GM19025 (cell line): ENCODE data around the gene GBE1.
"Not testable (repeated sequence)": the region's sequence is repeated elsewhere in the genome, so short reads cannot be mapped to it uniquely, and the experiment has no call there.

Experiments used
- ATAC-seq: cut with Tn5 transposase; IDR thresholded peaks from one replicate; pipeline ENCODE4 v1.9.1; 2021; ENCODE audit warnings: mild to moderate bottlenecking, low read depth, moderate library complexity; ENCODE audit not compliant: unreplicated experiment

The GBE1 gene

DNA sequence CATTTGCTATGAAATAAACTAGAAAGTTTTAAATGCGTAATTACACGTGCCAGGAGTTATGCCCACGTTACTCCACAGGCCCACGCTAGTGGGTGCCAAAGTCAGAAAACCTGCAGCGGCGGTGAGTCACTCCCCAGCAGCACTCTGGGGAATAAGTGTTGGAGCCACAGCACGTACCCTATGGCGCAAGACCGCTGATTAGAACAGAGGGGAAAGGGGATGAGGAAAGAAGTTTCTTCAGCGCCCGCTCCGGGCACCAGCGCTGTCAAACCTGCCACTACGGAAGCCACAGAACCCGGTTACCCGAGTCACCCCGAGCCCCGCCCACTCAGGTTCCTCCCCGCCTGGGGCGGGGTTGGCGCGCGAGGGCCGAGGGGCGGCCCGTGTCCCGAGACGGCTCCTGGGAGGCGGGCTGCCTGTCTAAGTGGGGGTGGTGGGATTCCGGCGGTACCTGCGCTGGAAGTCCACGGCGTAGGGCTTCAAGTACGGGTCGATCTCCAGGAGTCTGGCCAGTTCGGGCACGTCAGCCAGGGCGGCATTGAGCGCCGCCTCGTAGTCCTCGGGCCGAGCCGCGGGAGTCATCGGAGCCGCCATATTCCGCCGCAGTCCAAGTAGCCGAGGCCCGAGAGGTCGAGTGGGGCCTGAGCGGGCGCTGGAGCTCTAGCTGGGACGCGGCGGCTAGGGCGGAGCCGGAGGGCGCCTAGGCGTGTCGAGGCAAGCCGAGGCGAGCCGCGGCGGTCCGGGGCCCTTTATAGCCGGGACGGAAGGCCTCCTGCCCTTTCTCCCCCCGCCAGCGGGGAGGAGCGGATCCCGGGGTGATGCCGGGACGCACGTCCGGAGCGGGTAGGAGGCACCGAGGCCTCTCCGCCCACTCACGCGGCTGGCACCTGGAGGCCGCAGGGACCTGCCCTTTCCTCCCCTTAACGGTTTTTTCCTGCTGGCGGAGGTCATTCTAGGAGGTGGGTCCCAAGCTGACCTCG, at the start of gene GBE1:
GBE1 (minus strand) TSS at position 722 of the 980 bp plus-strand sequence; CDS start at position 594, 128 bp downstream.
- peak; percentile 82 for ATAC-seq

DNA sequence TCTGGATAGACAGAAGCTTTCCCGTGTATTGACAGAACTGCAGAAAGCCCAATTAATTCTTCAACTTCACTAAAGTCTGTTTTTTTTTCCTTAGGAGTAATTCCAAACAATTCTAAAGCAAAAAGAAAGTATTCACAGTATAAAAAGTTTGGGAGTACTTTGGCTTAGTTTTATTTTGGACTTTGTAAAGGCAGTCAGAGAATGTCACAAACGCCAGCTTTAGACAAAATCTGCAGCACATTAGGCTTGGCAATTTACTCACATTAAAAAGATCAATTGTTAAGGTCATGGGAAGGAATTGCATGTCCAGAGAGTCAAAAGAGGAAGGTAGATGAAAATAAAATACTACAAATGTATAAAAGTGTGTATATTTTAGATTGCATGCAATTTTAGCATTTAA, 47.5 kb upstream of the GBE1 start:
- ATAC-seq, result no peak

DNA sequence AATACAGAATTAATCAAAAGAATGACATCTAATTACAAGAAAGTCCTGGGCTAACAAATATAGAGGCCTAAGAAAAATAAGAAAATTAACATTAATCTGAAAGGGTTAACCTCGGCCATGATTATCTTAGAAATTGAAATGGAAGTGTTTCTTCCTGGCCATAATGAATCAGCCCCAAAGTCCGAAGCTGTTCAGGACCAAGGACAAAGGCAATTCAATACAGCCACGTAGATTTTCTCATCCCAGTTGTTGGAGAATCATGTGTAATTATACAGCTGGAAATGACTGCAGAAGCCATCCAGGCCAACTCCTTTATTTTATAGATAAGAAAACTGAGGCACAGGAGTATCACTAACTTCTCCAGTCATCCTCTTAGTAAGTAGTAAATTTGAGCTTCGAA, 38.0 kb upstream of the GBE1 start:
- no peak for ATAC-seq

DNA sequence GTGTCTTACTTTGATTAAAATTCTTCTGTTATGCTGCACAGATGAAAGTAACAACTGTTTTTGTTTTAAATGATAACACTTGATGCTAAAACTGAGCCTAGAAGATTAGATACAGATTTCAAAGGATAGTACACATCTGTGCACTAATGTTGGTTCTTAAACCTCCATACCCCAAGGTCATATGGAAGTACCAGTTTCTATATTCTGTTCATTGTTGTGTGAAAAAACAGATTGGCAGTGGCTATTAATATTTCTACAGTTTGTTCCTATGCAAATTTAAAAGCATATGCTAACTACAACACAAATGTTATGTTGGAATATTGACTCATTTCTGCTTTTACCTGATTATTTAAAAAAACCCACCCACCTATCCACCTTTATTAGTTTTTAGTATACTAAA, 32.0 kb upstream of the GBE1 start:
- no peak for ATAC-seq

DNA sequence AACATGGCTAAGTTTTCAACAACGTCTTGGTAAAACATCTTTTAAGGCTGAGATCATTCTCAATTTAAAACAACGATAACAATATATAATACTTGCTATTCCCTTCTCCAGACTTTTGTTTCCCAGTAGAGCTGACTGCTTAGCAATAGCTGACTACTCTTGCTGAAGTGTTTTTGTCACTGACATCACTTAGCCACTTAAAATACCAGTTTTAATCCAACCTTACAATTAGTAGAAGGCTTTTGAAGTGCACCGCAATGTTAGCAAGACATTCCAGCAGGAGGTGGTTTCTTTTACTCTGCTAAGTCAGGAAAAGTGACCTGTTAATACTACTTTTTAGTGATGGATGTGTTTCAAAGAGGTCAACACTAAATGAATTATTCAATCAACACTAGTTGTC, 28.7 kb upstream of the GBE1 start:
- ATAC-seq, result no peak

DNA sequence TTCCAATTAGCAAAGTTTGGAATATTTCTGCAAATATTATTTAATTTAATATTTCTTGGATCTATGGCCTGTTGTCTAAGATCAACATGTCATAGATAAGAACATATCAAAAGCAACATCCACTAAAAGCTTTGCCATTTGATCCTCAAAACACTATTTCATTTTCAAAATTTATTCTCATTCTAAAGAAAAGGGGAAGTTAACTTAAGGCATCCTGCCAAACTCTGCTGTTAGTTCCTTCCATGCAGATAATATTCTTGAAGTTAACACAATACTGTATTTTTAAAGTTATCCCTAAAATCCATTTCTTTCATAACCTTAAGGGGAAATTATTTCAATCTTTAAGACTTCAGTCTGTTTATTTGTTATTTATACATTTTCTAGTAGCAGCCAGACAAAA, 28.2 kb upstream of the GBE1 start:
- ATAC-seq, result no peak

DNA sequence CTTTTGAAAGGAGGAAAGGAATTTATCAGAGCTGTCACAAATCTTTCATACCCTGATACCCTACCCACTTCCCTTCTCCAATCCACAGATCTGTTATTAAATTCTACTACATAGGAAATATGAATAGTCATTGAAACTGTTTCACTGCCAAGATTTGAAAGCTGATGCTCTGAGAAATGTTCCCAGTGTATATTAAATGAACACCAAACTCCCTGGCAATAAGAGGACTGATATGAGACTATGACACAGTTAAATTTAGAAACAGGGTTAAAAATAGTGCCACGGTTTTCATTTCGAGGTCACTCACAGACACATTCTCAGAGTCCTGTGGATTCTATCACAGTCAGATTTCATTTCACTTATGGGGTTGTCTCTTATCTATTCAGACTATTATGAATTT, 27.2 kb upstream of the GBE1 start:
- ATAC-seq, result peak; percentile 51

DNA sequence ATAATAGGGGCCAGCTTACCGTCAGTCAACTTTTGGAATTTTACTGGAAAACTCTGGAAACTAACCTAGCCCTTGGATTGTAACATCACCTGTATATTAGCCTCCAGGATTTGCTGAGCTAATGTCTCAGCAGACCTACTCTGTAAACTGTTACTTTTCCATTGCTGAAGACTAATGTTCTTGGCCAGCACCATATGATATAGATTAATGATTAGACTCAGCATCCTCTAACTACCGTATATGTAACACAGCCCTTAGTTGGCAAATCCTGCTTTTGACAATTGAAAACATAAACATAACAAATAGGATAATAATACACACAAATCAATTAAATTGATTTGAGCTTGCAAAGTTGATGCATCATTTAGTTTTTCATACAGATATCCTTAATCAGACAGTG, 26.6 kb upstream of the GBE1 start:
- no peak for ATAC-seq

DNA sequence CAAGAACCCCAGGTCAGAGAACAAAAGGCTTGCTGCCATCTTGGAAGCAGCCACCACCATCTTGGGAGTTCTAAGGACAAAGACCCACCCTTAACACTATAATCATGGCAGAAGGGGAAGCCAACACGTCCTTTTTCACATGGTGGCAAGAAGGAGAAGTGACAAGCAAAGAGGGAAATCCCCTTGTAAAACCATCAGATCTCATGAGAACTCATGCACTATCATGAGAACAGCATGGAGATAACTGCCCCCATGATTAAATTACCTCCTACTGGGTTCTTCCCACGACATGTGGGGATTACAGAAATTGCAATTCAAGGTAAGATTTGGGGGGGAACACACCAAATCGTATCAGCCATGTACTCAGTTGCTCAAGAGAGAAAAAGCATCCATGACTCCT, 21.1 kb upstream of the GBE1 start:
- ATAC-seq, result no peak

DNA sequence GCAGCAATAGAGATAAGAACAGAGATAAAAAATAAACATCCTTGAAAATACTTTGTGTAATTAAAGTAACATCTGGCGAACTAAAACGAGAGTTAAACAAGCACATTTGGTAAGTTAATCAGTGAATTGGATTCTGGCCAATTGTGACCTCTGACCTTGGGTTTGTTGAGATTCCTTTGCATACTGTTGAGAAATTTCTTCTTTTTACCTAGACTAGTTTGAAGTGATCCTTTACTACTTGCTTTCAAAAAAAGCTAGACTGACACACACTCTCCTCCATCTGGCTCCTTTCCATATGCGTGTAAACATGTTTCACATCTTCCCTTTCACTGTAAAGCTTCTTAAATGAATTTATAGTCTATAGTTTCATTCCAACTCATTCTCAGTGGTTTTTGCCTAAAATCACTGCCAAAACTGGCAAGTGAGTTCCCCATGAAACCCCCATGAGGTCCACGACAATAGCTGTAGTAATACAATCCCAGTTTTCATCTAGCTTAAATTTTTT, 17.3 kb upstream of the GBE1 start:
- no peak for ATAC-seq

DNA sequence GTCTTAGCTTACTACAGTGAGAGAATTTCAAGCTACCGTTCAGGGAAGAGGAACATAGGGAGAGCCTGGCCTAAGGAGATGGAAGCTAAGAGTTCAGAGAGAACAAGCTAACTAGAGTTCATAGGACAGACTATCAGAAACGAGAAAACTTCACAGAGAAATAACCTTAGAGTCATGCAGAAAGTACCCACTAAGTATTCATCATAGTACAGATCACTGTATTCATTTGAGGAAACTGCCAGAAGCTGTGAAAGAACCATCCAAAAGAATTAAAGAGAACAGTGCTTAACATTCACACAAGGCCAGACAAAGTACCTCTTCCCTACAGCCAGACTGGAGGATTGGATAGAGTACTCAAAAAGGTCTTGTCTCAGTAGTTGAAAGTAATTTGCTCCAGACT, 15.2 kb upstream of the GBE1 start:
- ATAC-seq, result no peak

DNA sequence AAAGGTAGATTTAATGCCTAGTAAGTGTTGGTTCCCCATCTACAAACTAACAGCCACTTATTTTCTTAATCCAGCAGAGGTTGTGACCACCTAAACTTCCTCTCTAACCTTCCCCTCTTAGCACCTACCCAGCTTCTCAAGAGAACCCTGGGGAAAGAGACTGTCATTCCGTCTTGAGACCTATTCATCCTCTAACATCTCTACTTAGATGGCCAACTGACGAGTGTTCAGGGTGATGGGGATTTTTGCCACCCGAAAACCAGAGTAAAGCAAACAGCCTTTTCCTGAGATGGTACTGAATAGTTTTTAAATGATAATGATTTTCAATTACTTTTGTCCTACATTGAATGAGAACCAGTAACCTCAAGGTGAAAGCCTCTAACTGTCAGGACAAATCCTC, 9.3 kb upstream of the GBE1 start:
- no peak for ATAC-seq

DNA sequence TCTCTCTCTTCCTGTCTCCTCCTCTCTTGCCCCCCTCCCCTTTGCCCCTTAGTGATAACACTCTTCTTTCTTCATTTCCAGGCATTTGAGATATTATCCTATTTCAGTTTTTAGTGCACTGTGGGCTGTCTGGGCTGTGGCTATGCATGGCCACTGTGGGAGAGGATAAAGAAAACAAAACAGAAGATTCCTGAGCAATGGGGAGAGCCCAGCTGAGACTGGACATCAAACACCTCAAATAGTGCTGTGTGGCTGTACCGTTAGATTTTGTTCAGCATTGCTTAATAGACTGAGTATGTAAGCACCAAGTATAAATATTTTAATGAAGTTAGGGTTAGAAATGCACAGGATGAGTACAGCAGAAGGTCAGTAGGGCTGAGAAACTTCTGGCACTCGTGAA, 7.9 kb upstream of the GBE1 start:
- no peak for ATAC-seq

DNA sequence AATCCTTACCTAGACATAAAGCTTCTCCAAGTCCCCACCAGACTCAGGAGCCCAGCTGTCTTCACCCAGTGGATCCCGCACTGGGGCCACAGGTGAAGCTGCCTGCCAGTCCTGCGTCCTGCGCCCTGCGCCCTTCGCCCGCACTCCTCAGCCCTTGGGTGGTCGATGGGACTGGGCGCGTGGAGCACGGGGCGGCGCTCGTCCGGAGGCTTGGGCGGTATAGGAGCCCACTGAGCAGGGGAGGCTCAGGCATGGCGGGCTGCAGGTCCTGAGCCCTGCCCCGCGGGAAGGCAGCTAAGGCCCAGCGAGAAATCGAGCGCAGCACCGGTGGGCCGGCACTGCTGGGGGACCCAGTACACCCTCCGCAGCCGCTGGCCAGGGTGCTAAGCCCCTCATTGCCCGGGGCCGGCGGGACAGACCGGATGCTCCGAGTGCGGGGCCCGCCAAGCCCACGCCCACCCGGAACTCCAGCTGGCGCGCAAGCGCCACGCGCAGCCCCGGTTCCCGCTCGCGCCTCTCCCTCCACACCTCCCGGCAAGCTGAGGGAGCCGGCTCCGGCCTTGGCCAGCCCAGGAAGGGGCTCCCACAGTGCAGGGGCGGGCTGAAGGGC, 5.9 kb upstream of the GBE1 start:
- not testable (repeated sequence) for ATAC-seq

DNA sequence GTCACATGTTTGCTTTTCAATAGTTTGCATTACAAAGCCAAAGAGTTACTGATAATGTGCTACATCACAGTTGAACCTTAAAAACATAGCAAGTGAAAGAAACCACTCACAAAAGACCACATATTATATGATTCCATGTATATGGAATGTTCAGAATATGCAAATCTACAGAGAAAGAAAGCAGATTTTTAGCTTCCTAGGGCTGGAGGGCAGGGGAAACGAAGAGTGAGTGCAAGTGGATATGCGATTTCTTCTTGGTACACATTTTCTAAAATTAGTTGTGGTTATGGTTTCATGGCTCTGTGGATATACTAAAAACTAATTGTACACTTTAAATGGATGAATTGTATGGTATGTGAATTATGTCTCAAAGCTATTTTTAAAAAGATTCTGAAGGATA, 4.0 kb upstream of the GBE1 start:
- no peak for ATAC-seq

DNA sequence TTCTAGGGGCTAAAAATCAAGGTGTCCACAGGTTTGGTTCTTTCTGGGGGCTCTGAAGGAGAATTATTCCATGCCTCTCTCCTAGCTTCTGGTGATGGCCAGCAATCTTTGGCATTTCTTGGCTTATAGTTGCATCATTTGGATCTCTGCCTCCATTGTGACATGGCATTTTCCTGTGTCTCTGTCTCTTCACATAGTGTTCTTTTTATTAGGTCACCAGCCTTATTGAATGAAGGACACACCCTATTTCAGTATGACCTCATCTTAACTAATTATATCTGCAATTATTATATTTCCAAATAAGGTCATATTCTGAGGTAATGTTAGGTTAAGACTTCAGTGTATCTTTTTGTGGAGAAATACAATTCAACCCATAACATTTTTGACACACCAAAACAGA, 3.2 kb upstream of the GBE1 start:
- ATAC-seq, result no peak

DNA sequence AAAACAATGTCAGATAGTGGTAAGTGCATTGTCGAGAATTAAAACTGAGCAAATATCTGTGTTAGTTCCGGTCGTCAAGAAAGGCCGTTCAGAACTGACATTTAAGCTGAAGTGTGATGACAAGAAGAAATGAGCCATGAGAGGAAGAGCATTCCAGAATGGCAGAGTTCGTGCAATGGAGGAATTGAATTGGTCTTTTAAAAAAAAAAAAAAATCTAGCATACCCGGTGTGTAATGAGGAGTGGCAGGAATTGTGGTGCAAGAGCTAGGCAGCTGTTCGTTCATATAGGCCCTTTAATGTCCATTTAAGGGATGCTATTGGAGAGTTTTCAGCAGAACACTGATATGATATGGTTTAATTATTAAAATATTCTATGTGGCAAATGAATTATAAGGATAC, 2.6 kb upstream of the GBE1 start:
- ATAC-seq, result no peak

DNA sequence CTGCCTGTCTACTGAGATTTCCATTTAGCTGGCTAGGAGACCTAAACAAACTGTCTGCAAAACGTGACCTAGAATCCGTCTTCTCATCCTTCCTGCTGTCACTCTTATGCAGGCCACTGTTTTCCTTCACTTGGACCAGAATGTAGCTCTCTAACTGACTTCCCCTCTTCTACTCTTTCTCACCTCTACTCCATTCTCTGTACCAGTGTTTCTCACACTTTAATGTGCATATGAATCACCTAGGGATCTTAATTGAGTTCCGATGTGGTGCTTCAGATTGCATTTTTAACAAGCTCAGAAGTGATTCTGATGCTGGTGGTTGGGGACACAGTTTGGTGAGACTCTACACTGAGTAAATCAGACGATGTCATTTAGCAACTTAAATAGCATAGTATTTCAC, 1.6 kb upstream of the GBE1 start:
- no peak for ATAC-seq

DNA sequence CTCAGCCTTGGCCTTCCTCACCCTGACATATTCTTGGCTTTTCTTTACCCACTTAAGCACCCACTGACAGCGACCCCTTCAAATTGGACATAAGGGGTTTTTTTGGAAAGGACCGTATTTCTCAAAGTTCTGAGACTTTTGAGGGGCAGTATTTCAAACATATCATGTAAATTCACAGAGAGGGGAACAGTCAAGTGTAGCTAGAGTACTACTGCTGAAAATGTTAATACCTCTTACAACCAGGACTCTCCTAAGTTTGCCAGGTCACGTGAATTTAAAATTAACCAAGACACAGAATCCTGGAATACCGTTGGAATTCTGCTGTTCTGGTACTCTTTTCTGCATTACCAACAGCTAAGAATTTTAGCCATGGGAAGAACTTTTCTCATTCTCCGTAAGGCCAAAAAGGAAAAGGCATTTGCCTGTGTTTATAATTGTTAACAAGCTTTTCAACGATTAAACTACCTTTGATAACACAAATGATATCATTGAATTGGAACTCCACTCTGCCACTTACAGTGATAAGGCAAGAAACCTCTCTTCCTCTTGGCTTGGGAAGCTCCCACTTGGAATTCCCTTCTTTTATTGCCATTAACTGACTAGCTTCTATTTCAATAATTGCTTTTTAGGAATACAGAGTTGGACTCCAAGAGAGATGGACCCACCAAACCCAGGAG, 597 bp upstream of the GBE1 start:
- ATAC-seq, result no peak

DNA sequence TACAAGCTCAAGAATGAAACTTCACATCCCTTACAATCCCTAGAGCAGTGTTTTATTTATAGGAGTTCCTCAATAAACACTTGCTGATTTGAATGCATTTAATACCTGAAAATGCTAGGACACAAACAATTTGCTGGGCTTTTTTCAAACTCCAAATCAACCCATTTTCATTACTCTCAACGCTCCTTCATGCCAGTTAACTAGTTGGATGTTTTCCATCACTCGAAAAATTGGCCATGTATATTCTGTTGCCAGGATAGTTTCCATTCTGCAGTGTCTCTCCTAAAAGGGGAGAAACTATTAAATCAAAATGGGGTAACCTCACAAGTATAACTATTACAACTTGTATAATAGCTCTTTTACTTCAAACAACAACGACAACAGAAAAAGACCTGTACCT, 1.2 kb downstream of the GBE1 start:
- no peak for ATAC-seq

DNA sequence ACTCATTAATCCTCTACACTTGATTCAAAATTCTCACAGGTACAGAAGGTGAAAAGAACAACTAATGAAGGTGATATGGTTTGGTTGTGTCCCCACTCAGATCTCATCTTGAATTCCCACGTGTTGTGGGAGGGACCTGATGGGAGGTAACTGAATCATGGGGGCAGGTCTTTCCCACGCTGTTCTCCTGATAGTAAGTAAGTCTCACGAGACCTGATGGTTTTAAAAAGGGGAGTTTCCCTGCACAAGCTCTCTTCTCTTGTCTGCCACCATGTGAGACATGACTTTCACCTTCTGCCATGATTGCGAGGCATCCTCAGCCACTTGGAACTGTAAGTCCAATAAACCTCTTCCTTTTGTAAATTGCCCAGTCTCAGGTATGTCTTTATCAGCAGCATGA, 2.7 kb downstream of the GBE1 start:
- not testable (repeated sequence) for ATAC-seq
